HG03520 (cell line): ENCODE data around the gene SOD2.
"Not testable (repeated sequence)": the region's sequence is repeated elsewhere in the genome, so short reads cannot be mapped to it uniquely, and the experiment has no call there.

ENCODE experiments used
- ATAC-seq: cut with Tn5 transposase; IDR thresholded peaks from one replicate; pipeline ENCODE4 v1.9.1; 2021; ENCODE audit warnings: mild to moderate bottlenecking, moderate library complexity; ENCODE audit not compliant: unreplicated experiment

Gene SOD2

GRCh38 chr6:159693128-159693893 lies at the start of gene SOD2:
SOD2 (minus strand) TSS chr6:159693241; CDS start chr6:159693167, 74 bp downstream.
- ATAC-seq = peak; percentile 77

DNA sequence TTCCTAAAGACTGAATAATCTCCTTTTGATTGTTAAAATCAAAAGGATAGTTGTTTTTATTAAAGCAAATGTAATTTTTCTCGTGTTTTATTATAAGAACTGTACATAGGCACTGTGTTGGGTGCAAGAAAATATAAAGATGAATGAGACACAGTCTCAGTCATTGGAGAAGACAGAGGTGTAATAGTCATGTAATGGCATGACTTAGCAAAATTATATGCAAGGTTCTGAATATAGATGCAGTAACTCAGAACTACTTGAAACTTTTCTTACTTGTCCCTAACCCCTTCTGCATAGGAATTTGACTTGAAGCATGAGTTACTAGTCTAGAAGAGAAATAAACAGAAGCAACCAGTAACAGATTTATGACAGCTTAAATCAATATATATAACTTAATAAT lies 49.1 kb upstream of the SOD2 start:
- no peak for ATAC-seq

- ATAC-seq = no peak
Observed at GRCh38 chr6:159739341-159739740, 46.3 kb upstream of the SOD2 start.

- no peak for ATAC-seq
Observed at GRCh38 chr6:159736908-159737307, 43.9 kb upstream of the SOD2 start.

GRCh38 chr6:159733395-159733794 lies 40.4 kb upstream of the SOD2 start:
- ATAC-seq = not testable (repeated sequence)

DNA sequence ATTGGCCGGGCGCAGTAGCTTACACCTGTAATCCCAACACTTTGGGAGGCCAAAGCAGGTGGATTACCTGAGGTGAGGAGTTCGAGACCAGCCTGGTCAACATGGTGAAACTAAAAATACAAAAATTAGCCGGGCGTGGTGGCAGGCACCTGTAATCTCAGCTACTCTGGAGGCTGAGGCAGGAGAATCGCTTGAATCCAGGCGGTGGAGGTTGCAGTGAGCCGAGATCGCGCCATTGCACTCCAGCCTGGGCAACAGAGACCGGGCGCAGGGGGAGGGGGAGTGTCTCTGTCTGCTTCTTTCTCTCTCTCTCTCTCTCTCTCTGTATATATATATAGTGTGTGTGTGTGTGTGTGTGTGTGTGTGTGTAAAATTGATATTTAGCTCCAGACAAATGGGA lies 39.5 kb upstream of the SOD2 start:
- ATAC-seq = not testable (repeated sequence)

DNA sequence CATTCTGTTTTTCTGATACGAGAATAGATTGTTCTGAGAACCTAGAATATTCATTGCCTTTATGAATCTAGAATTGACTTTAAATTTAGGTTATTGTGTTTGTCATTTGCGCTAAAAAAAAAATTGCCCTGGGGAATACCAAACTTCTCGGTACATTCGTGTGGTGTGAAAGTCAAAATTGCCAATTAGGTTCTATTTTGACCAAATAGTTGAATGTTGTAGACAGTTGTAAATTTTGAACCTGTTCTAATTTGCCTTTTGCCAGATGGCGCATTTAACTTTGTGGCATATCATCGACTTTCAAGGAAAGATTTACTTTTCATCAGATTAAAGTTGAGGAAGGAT lies 37.3 kb upstream of the SOD2 start:
- no peak for ATAC-seq

DNA sequence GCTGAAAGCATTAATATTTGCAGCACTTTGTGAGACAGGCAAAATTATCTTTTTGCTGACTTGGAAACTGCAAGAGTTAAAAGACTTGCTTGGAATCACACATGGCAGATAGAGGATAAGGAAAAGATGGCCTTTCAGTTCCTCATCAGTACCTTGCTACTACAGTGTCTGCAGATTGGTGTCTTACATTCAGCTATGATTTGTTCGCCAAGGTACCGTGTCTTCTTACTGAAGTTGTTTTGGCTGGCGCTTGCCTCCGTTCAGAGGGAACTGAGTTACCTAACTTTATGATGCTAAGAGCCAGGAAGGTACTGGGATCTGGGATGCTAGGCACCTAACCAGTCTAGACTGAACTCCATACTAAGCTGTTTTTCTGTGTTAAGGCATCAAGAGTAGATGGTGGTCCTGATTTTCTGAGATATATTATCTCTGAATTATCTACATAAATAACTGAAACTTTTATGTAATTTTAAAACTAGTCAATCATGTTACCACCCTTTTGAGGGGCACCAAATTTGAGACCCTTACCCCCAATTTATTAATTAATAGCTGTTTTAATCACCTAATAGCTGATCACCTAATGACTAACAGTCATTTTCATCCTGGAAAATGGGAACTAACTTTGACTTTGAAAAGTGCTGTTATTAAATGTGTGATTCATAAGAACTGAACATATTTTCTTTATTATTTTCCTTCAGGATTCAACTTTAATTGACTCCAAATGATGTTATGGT lies 36.7 kb upstream of the SOD2 start:
- ATAC-seq = no peak

DNA sequence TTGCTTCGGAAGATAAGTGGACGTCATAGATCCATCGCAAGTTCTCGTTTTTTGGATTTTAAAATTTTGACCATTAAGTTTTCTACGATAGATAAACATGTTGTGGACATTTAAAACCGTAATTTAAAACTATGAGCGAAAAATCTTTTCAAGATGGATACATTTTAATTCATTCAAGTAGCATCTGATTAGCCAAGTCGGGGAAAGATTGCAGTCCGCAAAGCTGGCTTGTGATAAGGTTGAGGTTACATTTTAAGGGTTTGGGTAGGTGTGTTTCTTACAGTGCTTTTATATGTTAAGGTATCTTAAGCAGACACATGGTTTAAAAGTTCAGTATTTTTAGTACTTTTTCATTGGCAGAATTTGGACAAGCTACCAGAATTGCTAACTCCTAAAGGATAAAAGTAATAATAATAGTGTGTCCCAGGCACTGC lies 35.5 kb upstream of the SOD2 start:
- no peak for ATAC-seq

- ATAC-seq = peak; percentile 29
Observed at GRCh38 chr6:159727717-159728445, 34.8 kb upstream of the SOD2 start.

- peak; percentile 67 for ATAC-seq
Observed at GRCh38 chr6:159726918-159727716, 34.1 kb upstream of the SOD2 start, which contains the start of gene WTAP. WTAP (plus strand) TSS chr6:159727506; CDS start chr6:159736266, 8,760 bp downstream.

GRCh38 chr6:159726255-159726917 lies 33.3 kb upstream of the SOD2 start:
- ATAC-seq = peak; percentile 24

DNA sequence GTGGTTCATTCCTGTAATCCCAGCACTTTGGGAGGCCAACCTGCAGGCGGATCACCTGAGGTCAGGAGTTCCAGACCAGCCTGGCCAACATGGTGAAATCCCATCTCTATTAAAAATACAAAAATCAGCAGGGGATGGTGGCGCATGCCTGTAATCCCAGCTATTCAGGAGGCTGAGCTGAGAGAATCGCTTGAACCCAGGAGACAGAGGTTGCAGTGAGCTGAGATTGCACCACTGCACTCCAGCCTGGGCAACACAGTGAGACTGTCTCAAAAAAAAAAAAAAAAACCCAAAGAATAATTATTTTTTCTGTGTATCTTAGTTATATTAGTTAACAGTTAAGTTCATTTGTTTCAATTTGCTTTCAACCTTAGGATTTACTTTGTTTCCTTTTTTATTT lies 32.2 kb upstream of the SOD2 start:
- not testable (repeated sequence) for ATAC-seq

GRCh38 chr6:159724778-159725177 lies 31.7 kb upstream of the SOD2 start:
- ATAC-seq = no peak

DNA sequence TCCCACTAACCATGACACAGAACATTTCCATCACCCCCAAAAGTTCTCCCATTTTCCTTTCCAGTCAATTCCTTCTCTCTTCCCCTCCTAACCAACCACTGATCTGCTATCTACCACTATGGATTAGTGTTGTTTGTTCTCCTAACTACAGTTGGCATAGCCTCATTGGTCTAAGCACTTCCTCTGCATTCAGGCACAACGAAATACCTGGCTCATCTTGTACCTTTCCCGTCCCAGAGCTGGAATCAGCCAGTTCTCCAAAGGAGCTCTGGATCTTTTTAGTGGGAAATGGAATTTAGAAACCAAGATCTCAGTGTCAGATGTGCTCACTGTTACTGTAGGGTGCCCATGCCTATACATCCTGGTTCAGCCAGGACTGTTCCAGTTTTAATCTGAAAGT lies 30.2 kb upstream of the SOD2 start:
- ATAC-seq = no peak

DNA sequence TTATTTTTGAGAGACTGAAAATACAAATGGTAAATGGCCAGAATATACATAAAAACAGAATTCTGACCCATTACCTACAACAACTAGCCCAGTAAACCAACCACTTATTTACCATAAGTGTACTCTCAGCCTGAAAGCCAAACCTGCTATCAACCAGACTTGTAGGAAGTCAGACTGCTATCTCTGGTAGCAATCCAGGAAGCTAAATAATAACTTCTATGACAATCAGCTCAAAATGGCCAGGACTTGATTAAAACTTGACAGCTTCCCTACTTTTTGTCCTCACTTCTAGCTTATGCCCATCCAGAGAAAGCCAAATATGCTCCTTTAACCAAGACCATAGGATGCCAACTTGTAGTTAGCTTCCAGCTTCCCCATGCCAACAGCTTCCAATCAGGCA lies 29.6 kb upstream of the SOD2 start:
- ATAC-seq = no peak

GRCh38 chr6:159721981-159722380 lies 28.9 kb upstream of the SOD2 start:
- ATAC-seq = not testable (repeated sequence)

- no peak for ATAC-seq
Observed at GRCh38 chr6:159720708-159721107, 27.7 kb upstream of the SOD2 start.

DNA sequence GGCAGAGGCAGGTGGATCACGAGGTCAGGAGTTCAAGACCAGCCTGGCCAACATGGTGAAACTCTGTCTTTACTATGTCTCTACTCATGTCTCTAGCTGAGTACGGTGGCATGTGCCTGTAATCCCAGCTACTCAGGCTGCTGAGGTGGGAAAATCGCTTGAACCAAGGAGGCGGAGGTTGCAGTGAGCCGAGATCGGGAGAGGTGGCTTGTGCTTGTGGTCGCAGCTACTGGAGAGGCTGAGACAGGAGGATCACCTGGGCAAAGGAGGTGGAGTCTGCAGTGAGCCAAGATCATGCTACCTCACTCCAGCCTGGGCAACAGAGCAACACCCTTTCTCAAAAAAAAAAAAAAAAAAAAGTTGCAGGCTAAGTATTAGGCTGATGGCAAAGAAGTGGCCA lies 26.2 kb upstream of the SOD2 start:
- ATAC-seq = no peak

GRCh38 chr6:159718634-159719033 lies 25.6 kb upstream of the SOD2 start:
- ATAC-seq = no peak
